ENCODE measurements around the gene GIGYF2. TPM values are rescaled to one million over a fixed set of nuclear protein-coding genes. Genes with fewer than 3 reads are reported as not detected.

GIGYF2 gene
- total and polyA plus RNA-seq, 2 of the 4 experiments (the other 2 are of a cell fraction), result 14.7 to 66.0 TPM

DNA sequence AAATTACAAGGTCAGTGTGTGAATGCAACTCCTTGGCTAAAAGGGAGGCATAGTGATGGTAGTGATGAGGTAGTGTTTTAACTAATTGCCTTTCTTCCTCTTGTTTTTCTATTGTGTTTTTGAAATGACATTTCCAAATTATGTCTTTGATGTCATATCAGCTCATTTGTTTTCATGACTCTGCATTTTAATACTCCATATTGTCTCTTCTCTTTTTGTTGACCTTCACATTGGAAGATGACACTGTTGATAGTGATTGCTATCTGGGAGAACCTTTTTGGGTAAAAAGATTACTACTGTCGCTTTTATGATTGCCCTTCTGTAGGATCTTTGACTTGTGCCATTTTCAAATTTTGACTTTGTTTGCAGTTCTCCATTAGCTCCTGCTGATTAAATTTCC lies 3.0 kb downstream of the GIGYF2 start:
- Histone ChIP-seq H3K79me1 (ENCODE audit: low read depth in 1 of 2, low read length in 2 of 2) (peaks cover 11 to 50% of the 10 kb centered on the region in 2 experiments), H4K91ac (ENCODE audit: insufficient read depth, low read depth, low read length) (no peak overlapping the region), H3K4me3 (ENCODE audit: insufficient read depth, low read depth, low read length) (no peak overlapping the region), H3K27ac (ENCODE audit: insufficient read depth, low read length) (no peak overlapping the region), H2BK15ac (ENCODE audit: low read depth, low read length) (no peak overlapping the region), H3K4me1 (ENCODE audit: control insufficient read depth, insufficient read depth, low read length) (peaks cover 6% of the 10 kb centered on the region), H2AK9ac (replicated peaks; ENCODE audit: low read depth, low read length, poor library complexity) (no peak overlapping the region), H3K4me2 (ENCODE audit: low read depth, low read length) (no peak overlapping the region), H3K18ac (ENCODE audit: low read depth, low read length) (no peak overlapping the region), H2BK20ac (ENCODE audit: low read depth, low read length) (no peak overlapping the region), H4K5ac (ENCODE audit: low read depth, low read length) (no peak overlapping the region), H3K14ac (replicated peaks; ENCODE audit: low read depth, low read length) (no peak overlapping the region), H2AK5ac (ENCODE audit: low read depth, low read length) (no peak overlapping the region), H3K23ac (ENCODE audit: low read depth, low read length) (no peak overlapping the region), H3K27me3 (ENCODE audit: control insufficient read depth, insufficient read depth, low read length) (no peaks in the 10 kb centered on the region), H2AFZ (replicated peaks; ENCODE audit: low read length, poor library complexity) (no peak overlapping the region), H3K9me1 (ENCODE audit: insufficient read depth, low read length) (0 out of 2 replicates have a peak, but pooled peaks cover 2% of the 10 kb centered on the region), H4K8ac (ENCODE audit: low read depth in 2 of 2, low read length in 2 of 2) (no peak overlapping the region), H2BK120ac (ENCODE audit: low read depth, low read length) (no peak overlapping the region), H4K20me1 (ENCODE audit: insufficient read depth, low read length) (peaks cover 34% of the 10 kb centered on the region), H3K9ac (ENCODE audit: low read depth, low read length) (no peak overlapping the region), H3K4ac (ENCODE audit: low read depth, low read length) (no peak overlapping the region), H2BK5ac (ENCODE audit: low read depth, low read length, poor library complexity, severe bottlenecking) (no peak overlapping the region), H3K56ac (ENCODE audit: extremely low read depth, insufficient read depth, low read length) (no peak overlapping the region), H3K9me3 (ENCODE audit: control insufficient read depth, insufficient read depth, low read length) (no peaks in the 10 kb centered on the region), H3K36me3 (ENCODE audit: control insufficient read depth, insufficient read depth, low read length) (peaks cover 9% of the 10 kb centered on the region)
- in situ Hi-C loops (cut with MboI; ENCODE audit: low sequenced_read_pairs) (no loop called here), dilution Hi-C loops (cut with HindIII; ENCODE audit: low sequenced_read_pairs, unreplicated experiment) (no loop called here), intact Hi-C loops (cut with micrococcal nuclease) (no loop called here)
- ATAC-seq (ENCODE audit: low read depth) (no peak), DNase-seq (no peak)
- CTCF ChIA-PET, result no interaction called here
- POLR2A ChIA-PET (ENCODE audit: unreplicated experiment), result no interaction called here
- WGBS, 2 experiments (ENCODE audit: extremely low coverage in 2 of 2, insufficient read length in 1 of 2), result no CpG with 5 or more reads among the region's 1 CpG
- no TSS peak for BruUV-seq (replicated peaks)
- TF ChIP-seq RFX5 (IDR thresholded peaks at IDR 0.05; ENCODE audit: low read depth, low read length), result no peak

All from IMR-90 (cell line).